IMR-90 (cell line): ENCODE results near the gene HOXA7. TPM values are rescaled to one million over a fixed set of nuclear protein-coding genes. Genes with fewer than 3 reads are reported as not detected.

Experiments
- ATAC-seq: fragments of 200-7000 bp; cut with Tn5 transposase; 2 replicates; pipeline ENCODE4 v1.9.1; 2020; ENCODE audit warnings: low read depth, mild to moderate bottlenecking, moderate library complexity
- BruUV-seq: library from RNA; stranded (reverse); fragments of 400-500 nt; replicated peaks from 2 replicates; lab custom pipeline; 2021; lab: Mats Ljungman, UMichigan
- CTCF ChIA-PET: fragments of 300-600 bp; formaldehyde crosslinking; extraction: SDS; loops from one replicate; lab custom pipeline; 2021; ENCODE audit warnings: antibody characterized with exemption; lab: Yijun Ruan, JAX
- POLR2A ChIA-PET: fragments of 300-600 bp; sonication (Branson Sonifier 250); formaldehyde crosslinking; loops from one replicate; lab custom pipeline; 2022; ENCODE audit warnings: antibody characterized with exemption; ENCODE audit not compliant: unreplicated experiment; lab: Charles Lee
- DNase-seq: peaks from one replicate; pipeline ENCODE4 v3.0.0; 2013
- H2AFZ ChIP-seq: replicated peaks from 2 replicates; pipeline ENCODE3; 2013; ENCODE audit warnings: low read length, mild to moderate bottlenecking; ENCODE audit not compliant: poor library complexity
- H2AK5ac ChIP-seq: 2 replicates; pipeline ENCODE4 v1.6.1; 2013; ENCODE audit warnings: low read depth, low read length, inconsistent platforms
- H2AK9ac ChIP-seq: replicated peaks from 2 replicates; pipeline ENCODE3; 2013; ENCODE audit warnings: mild to moderate bottlenecking, low read depth, low read length, moderate library complexity; ENCODE audit not compliant: poor library complexity
- H2BK120ac ChIP-seq: 2 replicates; pipeline ENCODE4 v1.6.1; 2013; ENCODE audit warnings: low read depth, low read length, inconsistent platforms
- H2BK15ac ChIP-seq: 3 replicates; pipeline ENCODE4 v1.6.1; 2013; ENCODE audit warnings: low read depth, low read length, inconsistent platforms
- H2BK20ac ChIP-seq: 2 replicates; pipeline ENCODE4 v1.6.1; 2013; ENCODE audit warnings: low read depth, mild to moderate bottlenecking, inconsistent platforms, low read length, moderate library complexity
- H2BK5ac ChIP-seq: 2 replicates; pipeline ENCODE4 v1.6.1; 2013; ENCODE audit warnings: mild to moderate bottlenecking, low read depth, low read length, inconsistent platforms; ENCODE audit not compliant: poor library complexity, severe bottlenecking
- H3K14ac ChIP-seq: replicated peaks from 2 replicates; pipeline ENCODE4 v1.6.1; 2013; ENCODE audit warnings: low read depth, low read length, inconsistent platforms
- H3K18ac ChIP-seq: 2 replicates; pipeline ENCODE4 v1.6.1; 2013; ENCODE audit warnings: low read depth, low read length, control low read depth
- H3K23ac ChIP-seq: 2 replicates; pipeline ENCODE4 v1.6.1; 2013; ENCODE audit warnings: low read depth, low read length, inconsistent platforms
- H3K27ac ChIP-seq: 2 replicates; pipeline ENCODE4 v1.5.1; 2013; ENCODE audit warnings: mild to moderate bottlenecking, control low read depth, low read length; ENCODE audit not compliant: insufficient read depth
- H3K27me3 ChIP-seq: 2 replicates; pipeline ENCODE4 v1.6.1; 2013; ENCODE audit warnings: low read length; ENCODE audit not compliant: control insufficient read depth, insufficient read depth
- H3K36me3 ChIP-seq: 2 replicates; pipeline ENCODE4 v1.6.1; 2013; ENCODE audit warnings: low read length, mixed read lengths; ENCODE audit not compliant: control insufficient read depth, insufficient read depth
- H3K4ac ChIP-seq: 2 replicates; pipeline ENCODE4 v1.6.1; 2013; ENCODE audit warnings: low read depth, low read length, inconsistent platforms
- H3K4me1 ChIP-seq: 2 replicates; pipeline ENCODE4 v1.6.1; 2013; ENCODE audit warnings: low read length, mixed read lengths; ENCODE audit not compliant: control insufficient read depth, insufficient read depth
- H3K4me2 ChIP-seq: 2 replicates; pipeline ENCODE4 v1.6.1; 2013; ENCODE audit warnings: low read depth, mild to moderate bottlenecking, control low read depth, low read length, moderate library complexity
- H3K4me3 ChIP-seq: 2 replicates; pipeline ENCODE4 v1.5.1; 2013; ENCODE audit warnings: low read depth, mild to moderate bottlenecking, control low read depth, low read length, moderate library complexity; ENCODE audit not compliant: insufficient read depth
- H3K56ac ChIP-seq: 2 replicates; pipeline ENCODE4 v1.6.1; 2013; ENCODE audit warnings: low read length, inconsistent platforms; ENCODE audit not compliant: insufficient read depth; ENCODE audit errors: extremely low read depth
- H3K79me1 ChIP-seq, 2 experiments: 2 replicates each; pipeline ENCODE4 v1.6.1; 2013; ENCODE audit warnings: low read length in 2 of 2, inconsistent platforms in 1 of 2, low read depth in 1 of 2
- H3K9ac ChIP-seq: 2 replicates; pipeline ENCODE4 v1.6.1; 2013; ENCODE audit warnings: low read depth, low read length, control low read depth
- H3K9me1 ChIP-seq: 2 replicates; pipeline ENCODE4 v1.6.1; 2013; ENCODE audit warnings: low read length, inconsistent platforms; ENCODE audit not compliant: insufficient read depth
- H3K9me3 ChIP-seq: 2 replicates; pipeline ENCODE4 v1.6.1; 2013; ENCODE audit warnings: low read length; ENCODE audit not compliant: control insufficient read depth, insufficient read depth
- H4K20me1 ChIP-seq: 2 replicates; pipeline ENCODE4 v1.6.1; 2013; ENCODE audit warnings: low read length, inconsistent platforms; ENCODE audit not compliant: insufficient read depth
- H4K5ac ChIP-seq: 2 replicates; pipeline ENCODE4 v1.6.1; 2013; ENCODE audit warnings: mild to moderate bottlenecking, low read depth, low read length, control low read depth
- H4K8ac ChIP-seq, 2 experiments: 2 replicates each; pipeline ENCODE4 v1.6.1; 2013; ENCODE audit warnings: low read depth in 2 of 2, low read length in 2 of 2, control low read depth in 1 of 2, inconsistent platforms in 1 of 2
- H4K91ac ChIP-seq: 2 replicates; pipeline ENCODE4 v1.6.1; 2013; ENCODE audit warnings: low read depth, low read length, inconsistent platforms; ENCODE audit not compliant: insufficient read depth
- MAZ ChIP-seq: IDR thresholded peaks from 2 replicates; pipeline ENCODE4 v1.6.1; 2012; ENCODE audit warnings: low read depth, mild to moderate bottlenecking, low read length, improper control_type of control experiment, moderate library complexity, borderline replicate concordance
- MXI1 ChIP-seq: IDR thresholded peaks from 2 replicates; pipeline ENCODE4 v1.6.1; 2012; ENCODE audit warnings: low read depth, mild to moderate bottlenecking, low read length, moderate library complexity, borderline replicate concordance
- RFX5 ChIP-seq: IDR thresholded peaks from 2 replicates; pipeline ENCODE4 v1.8.0; 2012; ENCODE audit warnings: low read depth, mild to moderate bottlenecking, low read length, moderate library complexity
- WGBS, 2 experiments: methylation state at CpG; one replicate each; pipeline versions ENCODE4 v1.1.5 to v1.1.7; 2013; ENCODE audit warnings: missing lambda C conversion rate in 2 of 2; ENCODE audit not compliant: insufficient read length in 1 of 2; ENCODE audit errors: extremely low coverage in 2 of 2; 5-methylcytosine and 5-hydroxymethylcytosine counted together
- dilution Hi-C: fragments of 300-500 bp; cut with HindIII; formaldehyde crosslinking; loops from one replicate; pipeline ENCODE4 v1.14.3; 2018; ENCODE audit warnings: low sequenced_read_pairs; ENCODE audit not compliant: unreplicated experiment
- in situ Hi-C: fragments of 300-500 bp; cut with MboI; formaldehyde crosslinking; loops from 3 replicates; pipeline ENCODE4 v1.14.3; 2019; ENCODE audit warnings: low sequenced_read_pairs, inconsistent platforms, mixed read lengths
- intact Hi-C: fragments of 100-400 bp; cut with micrococcal nuclease; formaldehyde crosslinking; loops from 2 replicates; pipeline ENCODE4 v1.10.0; 2022
- polyA plus RNA-seq, 3 experiments: library from polyadenylated mRNA; depleted of rRNA; stranded (reverse); fragments of >200 nt; gene quantifications; 2 replicates each; pipeline ENCODE4 v1.2.3, GENCODE V29; 2012; ENCODE audit warnings: low replicate concordance in 1 of 3
- total RNA-seq: library from RNA; depleted of rRNA; stranded (reverse); fragments of >200 nt; gene quantifications from 2 replicates; pipeline ENCODE4 v1.2.3, GENCODE V29; 2012
- TF ChIP-seq, protein P1 (sequence below): conservative IDR thresholded peaks from 2 replicates; pipeline ENCODE4 v1.5.1; 2012; ENCODE audit warnings: mild to moderate bottlenecking, low read depth, low read length, improper control_type of control experiment
- TF ChIP-seq, protein P2 (sequence below): fragments of 150-350 bp; IDR thresholded peaks from 2 replicates; pipeline ENCODE4 v1.6.1; 2016; ENCODE audit warnings: low read depth, mild to moderate bottlenecking, low read length, moderate library complexity, borderline replicate concordance

HOXA7 gene
- total and polyA plus RNA-seq, 2 of the 4 experiments (the other 2 are of a cell fraction), result 0.18 to 1.7 TPM

DNA sequence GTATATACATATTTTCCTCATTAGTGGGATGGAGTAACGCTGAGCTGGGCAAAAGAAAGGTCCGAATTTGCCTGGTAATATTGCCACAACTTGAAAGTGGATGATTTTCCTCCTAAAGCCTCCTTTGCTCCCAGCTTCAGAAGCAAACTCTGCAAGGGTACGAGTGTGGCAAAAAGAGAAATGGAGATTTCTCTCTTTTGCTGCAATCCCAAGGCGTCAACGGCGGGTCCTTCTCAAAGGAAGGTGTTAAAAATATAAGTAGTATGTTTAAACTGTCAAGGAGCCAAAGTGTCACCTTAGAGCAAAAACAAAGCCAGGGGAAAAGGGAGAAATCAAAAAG is 41.6 kb downstream of the HOXA7 start (continued):
- no peak for TF ChIP-seq MXI1
- TF ChIP-seq, protein P1, sequence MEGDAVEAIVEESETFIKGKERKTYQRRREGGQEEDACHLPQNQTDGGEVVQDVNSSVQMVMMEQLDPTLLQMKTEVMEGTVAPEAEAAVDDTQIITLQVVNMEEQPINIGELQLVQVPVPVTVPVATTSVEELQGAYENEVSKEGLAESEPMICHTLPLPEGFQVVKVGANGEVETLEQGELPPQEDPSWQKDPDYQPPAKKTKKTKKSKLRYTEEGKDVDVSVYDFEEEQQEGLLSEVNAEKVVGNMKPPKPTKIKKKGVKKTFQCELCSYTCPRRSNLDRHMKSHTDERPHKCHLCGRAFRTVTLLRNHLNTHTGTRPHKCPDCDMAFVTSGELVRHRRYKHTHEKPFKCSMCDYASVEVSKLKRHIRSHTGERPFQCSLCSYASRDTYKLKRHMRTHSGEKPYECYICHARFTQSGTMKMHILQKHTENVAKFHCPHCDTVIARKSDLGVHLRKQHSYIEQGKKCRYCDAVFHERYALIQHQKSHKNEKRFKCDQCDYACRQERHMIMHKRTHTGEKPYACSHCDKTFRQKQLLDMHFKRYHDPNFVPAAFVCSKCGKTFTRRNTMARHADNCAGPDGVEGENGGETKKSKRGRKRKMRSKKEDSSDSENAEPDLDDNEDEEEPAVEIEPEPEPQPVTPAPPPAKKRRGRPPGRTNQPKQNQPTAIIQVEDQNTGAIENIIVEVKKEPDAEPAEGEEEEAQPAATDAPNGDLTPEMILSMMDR, result no peak

DNA sequence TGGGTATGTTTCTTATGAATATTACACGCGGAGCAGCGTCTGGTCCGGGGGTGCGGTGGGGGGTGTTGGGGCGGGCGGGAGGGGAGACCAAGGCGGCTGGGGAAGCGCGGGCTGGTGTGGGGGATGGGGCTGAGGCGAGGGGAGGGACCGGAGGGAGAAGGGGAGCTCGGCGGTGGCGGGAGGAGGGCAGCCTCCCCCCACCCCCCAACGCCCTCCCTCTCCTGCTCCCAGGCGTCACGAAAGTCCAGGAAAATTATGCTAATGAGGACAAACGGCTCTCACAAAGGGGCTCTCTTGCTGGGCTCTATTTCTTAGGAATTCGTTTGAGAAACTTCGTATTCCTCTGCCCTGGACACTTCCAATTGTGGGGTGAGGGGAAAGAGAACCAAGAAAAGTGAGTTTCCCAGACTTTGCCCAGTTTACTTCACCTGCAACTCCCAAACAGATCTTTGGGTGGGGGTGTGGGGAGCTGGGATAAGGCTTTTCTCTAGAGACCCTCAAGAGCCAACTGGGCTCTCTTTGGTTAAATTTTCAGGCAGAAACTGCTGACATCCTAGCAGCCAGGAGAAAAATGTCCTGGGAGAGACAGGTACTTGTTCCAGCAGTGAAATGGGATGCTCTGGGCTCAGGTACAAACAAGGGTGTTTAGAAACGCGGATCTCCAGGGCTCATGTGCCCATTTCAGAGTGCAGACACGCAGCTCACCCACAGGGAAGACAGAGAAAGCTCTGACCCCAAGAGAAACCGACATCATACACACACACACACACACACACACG is 42.3 kb downstream of the HOXA7 start:
- peak overlapping the region; percentile 64 for H3K23ac ChIP-seq
- H4K91ac ChIP-seq, result peak overlapping the region; percentile 83
- peak overlapping the region; percentile 63 for H4K5ac ChIP-seq
- H2AK5ac ChIP-seq, result peak overlapping the region; percentile 76
- H2BK120ac ChIP-seq, result peak overlapping the region; percentile 71
- H3K9me1 ChIP-seq, result peaks cover 15% of the 10 kb centered on the region
- H3K9ac ChIP-seq, result peak overlapping the region; percentile 93
- CTCF ChIA-PET, result interaction anchor here (1.2 kb wide), 1 partner anchor 13 kb away, joined by 4 read pairs; no protein-coding TSS in a partner anchor
- H2AFZ ChIP-seq, result peak overlapping the region; percentile 16
- peak overlapping the region; percentile 53 for H2AK9ac ChIP-seq
- no peaks in the 10 kb centered on the region for H3K27me3 ChIP-seq
- peak overlapping the region; percentile 53; the same call in 2 of the 3 replicates for H2BK15ac ChIP-seq
- TF ChIP-seq RFX5, result 0 out of 2 replicates have a peak, but pooled peaks have one; percentile 30
- TF ChIP-seq MAZ, result peak; percentile 55
- TF ChIP-seq, protein P2, sequence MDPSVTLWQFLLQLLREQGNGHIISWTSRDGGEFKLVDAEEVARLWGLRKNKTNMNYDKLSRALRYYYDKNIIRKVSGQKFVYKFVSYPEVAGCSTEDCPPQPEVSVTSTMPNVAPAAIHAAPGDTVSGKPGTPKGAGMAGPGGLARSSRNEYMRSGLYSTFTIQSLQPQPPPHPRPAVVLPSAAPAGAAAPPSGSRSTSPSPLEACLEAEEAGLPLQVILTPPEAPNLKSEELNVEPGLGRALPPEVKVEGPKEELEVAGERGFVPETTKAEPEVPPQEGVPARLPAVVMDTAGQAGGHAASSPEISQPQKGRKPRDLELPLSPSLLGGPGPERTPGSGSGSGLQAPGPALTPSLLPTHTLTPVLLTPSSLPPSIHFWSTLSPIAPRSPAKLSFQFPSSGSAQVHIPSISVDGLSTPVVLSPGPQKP, result no peak
- BruUV-seq, result no TSS peak
- peak overlapping the region; percentile 90 for H3K4ac ChIP-seq
- in situ Hi-C loops (no loop called here), dilution Hi-C loops (no loop called here), intact Hi-C loops (loop anchor here (2.0 kb wide), 1 partner anchor 13 kb away; no protein-coding TSS in a partner anchor)
- peak overlapping the region; percentile 61 for H3K14ac ChIP-seq
- H4K20me1 ChIP-seq, result peaks cover 14% of the 10 kb centered on the region
- WGBS, 2 experiments, result no CpG with 5 or more reads among the region's 26 CpGs
- H3K27ac ChIP-seq, result peak overlapping the region; percentile 93
- H3K9me3 ChIP-seq, result no peaks in the 10 kb centered on the region
- H4K8ac ChIP-seq, result peak overlapping the region; percentile 52 to 68
- H3K18ac ChIP-seq, result peak overlapping the region; percentile 88
- H3K4me2 ChIP-seq, result peak overlapping the region; percentile 94
- H2BK20ac ChIP-seq, result peak overlapping the region; percentile 50; the same call in 1 of the 2 replicates
- POLR2A ChIA-PET, result interaction anchor here (0.7 to 0.9 kb wide), 2 partner anchors 16 to 413 kb away, joined by 3 read pairs; no protein-coding TSS in a partner anchor
- H3K36me3 ChIP-seq, result peaks cover 15% of the 10 kb centered on the region; the same call in 1 of the 2 replicates
- peak overlapping the region; percentile 65 for H3K4me3 ChIP-seq
- H2BK5ac ChIP-seq, result peak overlapping the region; percentile 82
- peak overlapping the region; percentile 86 for H3K56ac ChIP-seq
- peaks cover 23% of the 10 kb centered on the region for H3K4me1 ChIP-seq
- DNase-seq (peak; percentile 69), ATAC-seq (peak; percentile 2; the same call in 1 of the 2 replicates)
- H3K79me1 ChIP-seq, result peaks cover 0 to 40% of the 10 kb centered on the region in 2 experiments; a peak in 2 of 4 replicates
